GM21390 (cell line): ENCODE data around the gene FBXL20.
A peak's percentile ranks its signal among the peaks of the same experiment; 100 is the strongest.

ENCODE experiments used
- ATAC-seq: cut with Tn5 transposase; IDR thresholded peaks from one replicate; pipeline ENCODE4 v1.9.1; 2021; ENCODE audit not compliant: unreplicated experiment

FBXL20 gene

GRCh38 chr17:39208893-39209292, 192.5 kb downstream of the FBXL20 start:
- ATAC-seq = peak; percentile 67

DNA sequence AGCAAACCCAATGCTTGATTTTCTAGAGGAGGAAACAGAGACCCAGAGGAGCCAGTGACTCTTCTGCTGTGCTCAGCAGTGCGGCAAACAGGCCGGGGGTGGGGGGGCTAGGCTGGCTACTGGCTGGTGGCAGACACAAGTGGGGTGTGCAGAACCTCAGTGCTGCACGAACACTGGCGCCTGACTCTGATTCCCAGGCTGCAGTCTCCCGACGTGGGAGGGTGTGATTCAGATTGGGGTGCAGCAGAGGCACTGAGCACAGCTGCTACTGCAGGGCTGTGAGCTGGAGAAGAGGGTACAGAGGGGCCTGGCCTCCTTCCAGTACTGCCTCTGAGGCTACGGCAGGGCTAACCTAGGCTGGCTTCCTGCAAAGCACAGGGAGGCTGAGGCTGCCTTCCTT, 193.3 kb downstream of the FBXL20 start:
- ATAC-seq = no peak

- ATAC-seq = no peak
Measured at GRCh38 chr17:39205112-39205526, 196.3 kb downstream of the FBXL20 start.

DNA sequence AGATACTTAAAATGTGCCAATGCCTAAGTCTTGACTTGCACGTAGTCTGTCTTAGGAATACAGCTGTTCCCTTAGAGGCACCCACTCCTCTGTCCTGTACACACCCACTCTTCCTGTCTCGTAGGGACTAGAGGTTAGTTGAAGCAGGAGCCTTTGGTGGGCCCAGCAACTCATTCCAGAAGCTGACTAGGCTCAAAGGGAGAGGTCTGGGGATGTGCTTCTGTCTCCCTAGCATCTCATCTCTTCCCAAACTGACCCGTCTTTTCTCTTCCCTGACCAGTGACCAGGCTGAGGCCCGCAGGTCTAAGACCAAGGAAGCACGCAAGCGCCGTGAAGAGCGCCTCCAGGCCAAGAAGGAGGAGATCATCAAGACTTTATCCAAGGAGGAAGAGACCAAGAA, 197.2 kb downstream of the FBXL20 start:
- no peak for ATAC-seq
